HG03575 (cell line): ENCODE results near the gene KLK11.

ENCODE experiments used
- ATAC-seq: cut with Tn5 transposase; IDR thresholded peaks from one replicate; pipeline ENCODE4 v1.9.1; 2021; ENCODE audit not compliant: unreplicated experiment, insufficient number of reproducible peaks, low FRiP score; ENCODE audit errors: extremely low read depth

Gene KLK11

DNA sequence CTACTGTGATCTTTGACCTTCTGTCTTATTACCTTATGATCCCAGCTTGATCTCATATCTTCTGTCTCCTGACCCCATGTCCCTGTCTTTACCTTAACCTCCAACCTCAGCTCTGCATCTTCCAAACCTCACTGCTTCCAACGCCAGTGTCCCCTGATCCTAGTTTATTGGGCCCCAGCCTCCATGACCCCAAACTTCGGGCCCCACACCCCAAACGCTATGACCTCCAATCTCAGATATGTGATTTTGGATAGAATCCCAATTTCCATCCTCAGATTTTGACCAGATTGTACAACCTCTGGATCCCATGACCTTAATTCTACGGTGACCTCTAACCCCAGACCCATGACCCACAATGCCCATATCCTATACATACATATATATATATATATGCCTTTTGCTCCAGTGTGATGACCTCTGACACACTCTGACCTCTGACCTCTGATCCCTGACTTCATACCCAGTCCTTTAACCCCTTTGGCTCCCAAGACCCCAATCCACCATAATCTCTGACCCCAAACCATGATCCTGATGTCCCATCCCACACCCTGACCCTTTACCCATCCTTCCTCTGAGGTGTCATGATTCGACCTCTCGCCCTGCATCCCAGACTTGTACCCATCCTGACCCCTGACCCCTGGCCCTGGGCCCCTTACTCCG lies 4.9 kb upstream of the KLK11 start:
- no peak for ATAC-seq

DNA sequence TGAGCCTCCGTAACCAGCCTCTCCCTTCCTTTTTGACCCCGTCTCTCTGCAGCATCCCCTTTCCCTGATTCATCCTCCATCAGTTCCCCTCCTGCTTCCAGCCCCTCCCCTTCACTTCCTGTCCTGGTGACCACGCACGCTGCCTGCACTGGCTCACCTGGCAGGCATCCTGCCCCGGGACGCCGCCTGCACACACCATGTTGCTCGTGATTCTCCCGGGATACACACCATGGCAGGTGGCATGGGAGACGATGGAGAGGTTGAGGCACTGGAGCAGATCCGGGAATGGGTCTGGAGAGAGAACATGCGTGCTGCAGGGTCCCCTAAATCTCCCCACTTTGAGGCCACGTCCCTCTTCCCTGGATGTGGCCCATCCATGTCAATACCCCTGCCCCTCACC lies 4.2 kb upstream of the KLK11 start:
- ATAC-seq: no peak

DNA sequence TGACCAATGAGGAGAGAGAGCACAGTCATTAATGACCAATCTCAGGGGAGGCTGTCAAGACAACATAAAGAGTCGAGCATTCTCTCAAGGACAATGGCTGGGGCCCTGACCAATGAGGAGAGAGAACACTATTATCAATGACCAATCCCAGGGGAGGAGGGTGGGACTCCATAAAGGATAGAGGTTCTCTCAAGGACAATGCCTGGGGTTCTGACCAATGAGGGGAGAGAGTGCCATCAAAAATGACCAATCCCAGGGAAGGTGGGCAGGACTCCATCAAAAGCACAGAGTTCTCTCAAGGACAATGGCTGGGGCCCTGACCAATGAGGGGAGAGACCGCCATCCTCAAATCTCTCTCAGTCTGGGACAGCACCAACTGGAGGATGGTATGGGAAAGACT lies 3.3 kb upstream of the KLK11 start:
- no peak for ATAC-seq

- ATAC-seq: no peak
These were observed 1.5 kb upstream of the KLK11 start for GRCh38 chr19:51027873-51028272.

- no peak for ATAC-seq
These were observed 850 bp upstream of the KLK11 start for GRCh38 chr19:51027126-51027806.

DNA sequence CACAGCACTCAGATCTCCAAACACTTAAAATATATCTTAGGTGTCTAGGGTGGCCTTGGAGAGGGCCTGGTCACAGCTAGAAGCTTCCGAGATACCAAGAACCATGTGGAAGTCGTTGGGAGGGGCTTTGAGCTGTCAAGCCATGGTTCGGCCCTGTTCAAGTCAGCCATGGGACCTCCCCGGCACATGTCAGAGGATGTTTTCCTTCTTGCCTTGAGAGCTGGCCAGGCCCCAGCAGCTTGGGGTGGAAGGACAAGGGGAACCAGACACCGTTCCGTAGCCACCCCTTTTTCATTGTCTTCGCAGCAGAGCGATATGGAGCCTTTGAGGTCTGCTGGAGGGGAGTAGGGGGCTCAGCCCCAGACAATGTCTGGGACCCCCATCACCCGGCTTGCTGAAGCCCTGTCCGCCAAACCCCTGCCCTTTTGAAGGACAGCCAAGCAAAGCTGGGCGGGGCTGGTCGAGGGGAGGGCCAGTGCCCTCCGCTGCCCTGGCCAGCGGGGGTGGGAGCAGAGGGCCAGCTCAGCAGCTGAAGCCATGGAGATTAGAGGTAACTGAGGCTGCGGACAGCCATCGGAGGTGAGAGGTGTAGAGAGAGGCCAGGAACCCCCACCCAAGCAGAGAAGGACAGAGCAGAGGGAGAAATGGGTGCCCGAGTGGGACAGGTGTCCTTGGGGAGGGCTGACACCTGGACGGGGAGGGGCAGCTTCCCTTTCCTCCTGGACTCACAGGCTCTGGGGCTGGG lies 435 bp downstream of the KLK11 start:
- no peak for ATAC-seq

- no peak for ATAC-seq
These were observed 1.0 kb downstream of the KLK11 start for GRCh38 chr19:51025401-51025800.

- no peak for ATAC-seq
These were observed 1.5 kb downstream of the KLK11 start for GRCh38 chr19:51024924-51025323.

DNA sequence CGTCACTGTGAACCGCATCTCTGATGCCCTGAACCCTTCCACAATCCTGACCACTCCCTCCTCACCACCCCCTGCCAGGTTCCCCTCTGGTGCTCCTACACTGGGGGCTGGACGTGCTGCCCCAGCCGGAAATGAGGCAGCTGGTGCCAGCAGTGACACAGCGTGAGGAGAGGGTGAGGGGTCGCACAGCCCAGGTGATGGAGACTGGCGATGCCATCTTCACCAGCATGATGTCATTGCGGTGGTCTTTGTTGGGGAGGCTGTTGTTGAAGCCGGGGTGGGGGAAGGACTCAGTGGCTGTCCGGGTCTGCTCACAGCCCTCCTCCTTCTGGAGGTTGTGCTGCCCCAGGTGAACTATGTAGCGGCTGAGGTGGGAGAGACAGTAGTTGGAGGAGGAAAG lies 2.5 kb downstream of the KLK11 start:
- no peak for ATAC-seq

GRCh38 chr19:51022526-51022925 lies 3.9 kb downstream of the KLK11 start:
- ATAC-seq: no peak

DNA sequence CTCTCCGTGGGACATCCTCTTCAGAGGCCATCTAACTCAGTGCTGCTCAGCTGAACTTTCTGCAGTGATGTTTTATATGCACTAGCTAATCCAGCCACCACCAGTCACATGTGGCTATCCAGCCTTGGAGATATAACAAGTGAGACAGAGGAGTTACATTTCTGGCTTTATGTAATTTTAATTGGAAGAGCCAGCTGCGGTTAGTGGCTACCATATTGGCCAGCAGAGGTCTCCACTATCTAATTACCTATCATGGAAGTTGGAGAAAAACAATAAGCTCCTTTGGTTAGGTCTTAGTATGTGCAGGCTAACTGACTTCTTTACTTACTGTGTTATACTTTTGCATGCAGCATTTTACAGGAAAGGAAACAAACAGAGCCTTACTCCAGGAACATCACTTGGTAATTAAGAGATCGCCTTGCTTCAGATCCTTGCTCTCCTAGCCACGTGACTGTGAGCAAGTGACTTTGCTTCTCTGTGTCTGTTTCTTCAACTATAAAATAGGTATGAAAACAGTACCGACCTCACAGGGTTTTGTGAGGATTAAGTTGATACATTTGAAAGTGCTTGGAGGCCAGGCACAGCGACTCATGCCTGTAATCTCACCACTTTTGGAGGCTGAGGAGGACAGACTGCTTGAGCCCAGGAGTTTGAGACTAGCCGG lies 5.3 kb downstream of the KLK11 start:
- no peak for ATAC-seq

DNA sequence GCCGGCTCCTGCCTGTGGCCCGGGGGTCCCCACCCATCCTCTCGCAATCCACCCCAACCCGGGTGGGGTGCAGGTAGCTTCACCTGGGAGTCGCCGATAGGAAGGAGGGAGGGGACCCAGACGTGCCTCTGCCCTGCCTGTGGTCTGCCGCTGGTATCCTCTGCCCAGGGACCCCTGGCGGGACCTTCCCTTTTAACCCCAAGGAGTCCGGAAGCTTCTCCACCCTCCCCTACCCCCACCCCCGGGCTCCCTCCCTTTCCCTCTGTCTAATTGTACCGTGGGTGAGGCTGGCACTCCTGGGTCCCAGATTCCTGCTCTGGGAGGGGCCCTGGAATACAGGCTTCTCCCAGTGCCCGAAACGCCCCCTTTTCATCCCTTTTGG lies 6.9 kb downstream of the KLK11 start, which contains the start of gene KLK10:
Gene KLK10 (minus strand): TSS at position 166 of the 382 bp plus-strand sequence. CDS start 579 bp downstream, outside the sequence.
- ATAC-seq: no peak

DNA sequence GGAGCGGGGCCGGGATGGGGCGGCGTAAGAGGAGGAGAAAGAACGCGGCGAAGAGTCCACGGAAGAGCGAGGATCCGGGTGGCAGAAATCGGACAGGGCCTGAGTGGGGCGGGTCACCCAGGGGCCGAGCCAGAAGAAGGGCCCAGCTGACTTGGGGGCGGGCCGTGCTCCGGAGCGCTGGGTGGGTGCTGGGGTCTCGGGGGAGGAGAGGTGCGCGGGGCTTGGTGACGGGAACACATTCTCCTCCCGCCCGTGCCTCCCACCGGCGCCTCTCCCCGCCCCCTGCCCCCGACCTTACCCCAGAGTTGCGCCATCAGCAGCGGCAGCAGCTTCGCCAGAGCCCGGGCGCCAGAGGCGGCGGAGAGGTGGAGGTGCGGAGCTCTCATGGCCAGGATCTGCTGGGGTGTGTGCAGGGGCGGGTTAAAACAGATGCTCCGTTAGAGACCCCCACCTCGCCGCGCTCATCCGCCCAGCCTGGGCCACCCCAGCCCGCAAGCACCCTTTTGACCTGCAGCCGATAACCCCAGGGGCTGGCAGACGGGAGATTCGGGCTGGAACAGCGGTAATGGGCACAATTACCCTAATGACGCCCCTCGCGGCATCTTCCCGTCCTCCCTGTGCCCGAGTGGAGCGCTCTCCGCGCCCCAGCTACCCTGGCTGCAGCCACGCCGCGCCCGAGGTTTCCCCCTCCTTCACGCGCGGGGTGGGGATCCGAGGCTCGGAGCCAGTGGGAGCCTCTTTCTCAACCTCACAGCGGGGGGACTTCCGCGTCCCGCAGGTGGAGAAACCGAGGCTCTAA lies 7.5 kb downstream of the KLK11 start:
- ATAC-seq: no peak

DNA sequence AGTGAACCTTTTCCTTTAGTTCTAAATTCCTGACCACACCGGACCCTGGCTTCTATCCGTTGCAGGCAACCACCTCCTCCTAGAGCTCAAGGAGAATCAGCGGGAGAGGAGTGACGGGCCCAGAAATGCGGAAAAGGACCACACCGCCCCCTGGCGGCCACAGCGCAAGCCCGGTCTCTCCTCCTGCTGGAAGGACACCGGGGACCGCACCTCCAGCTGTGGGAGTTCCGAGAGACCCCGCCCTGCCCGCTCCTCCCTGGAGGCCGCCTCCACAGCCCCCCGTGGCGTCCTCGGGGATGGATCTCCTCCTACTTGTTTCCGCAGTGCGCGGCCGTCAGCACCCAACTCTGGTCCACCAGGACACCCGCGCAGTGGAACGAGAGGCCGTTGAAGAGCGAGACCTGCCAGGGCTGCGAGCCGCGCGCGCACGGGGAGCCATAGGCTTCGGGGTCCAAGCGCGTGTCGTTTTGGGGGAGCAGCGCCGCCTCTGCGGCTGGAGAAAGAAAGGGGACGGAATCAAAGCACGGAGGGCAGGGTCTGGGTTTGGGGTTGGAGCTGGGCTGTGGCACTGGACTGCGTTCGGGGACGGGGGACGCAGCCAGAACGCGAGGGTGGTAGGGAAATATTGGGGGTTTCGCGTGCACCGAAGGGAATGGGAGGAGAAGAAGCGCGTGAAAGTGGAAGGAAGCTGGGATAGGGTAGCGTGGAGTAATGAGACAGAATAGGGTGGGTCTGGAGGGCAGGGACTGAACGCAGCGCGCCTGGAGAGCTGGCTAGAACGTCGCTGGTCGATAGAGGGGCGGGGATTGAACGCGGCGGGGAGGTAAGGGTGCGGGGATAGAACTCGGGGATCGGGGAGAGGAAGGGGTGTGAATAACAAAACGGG lies 9.4 kb downstream of the KLK11 start:
- no peak for ATAC-seq

- no peak for ATAC-seq
These were observed 10.6 kb downstream of the KLK11 start for GRCh38 chr19:51015691-51016267.

DNA sequence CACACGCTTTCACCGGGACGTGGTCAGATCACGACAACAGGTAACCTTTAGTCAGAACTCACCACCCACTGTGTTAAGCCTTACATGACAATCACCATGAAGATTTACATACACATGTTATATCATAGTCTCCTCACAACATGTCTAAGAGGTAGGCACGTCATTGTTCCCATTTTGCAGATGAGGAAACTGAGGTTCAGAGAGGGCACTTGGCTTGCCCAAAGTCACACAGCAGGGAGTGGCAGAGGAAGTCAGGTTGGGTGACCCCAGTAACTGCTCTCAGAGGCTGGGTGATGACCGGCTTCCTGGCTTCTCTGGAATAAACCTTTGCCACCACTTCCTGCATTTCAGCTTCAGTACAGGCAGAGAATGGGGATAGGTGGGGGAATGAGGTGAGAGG lies 12.2 kb downstream of the KLK11 start:
- no peak for ATAC-seq

GRCh38 chr19:51012661-51013190 lies 13.7 kb downstream of the KLK11 start:
- no peak for ATAC-seq
